ENCODE measurements around the gene PCDHB1.
"Not testable (repeated sequence)": the region's sequence is repeated elsewhere in the genome, so short reads cannot be mapped to it uniquely, and the experiment has no call there.

GRCh38 chr5:141102471-141102870, 51.3 kb downstream of the PCDHB1 start:
- not testable (repeated sequence) for TF ChIP-seq EZH2 (IDR thresholded peaks at IDR 0.05; ENCODE audit: low read depth, unreplicated experiment); CTCF (conservative IDR thresholded peaks at IDR 0.05; ENCODE audit: low read depth in 2 of 2); POLR2AphosphoS5 (IDR thresholded peaks at IDR 0.05; ENCODE audit: low read depth)
